GM12864 (cell line): ENCODE data around the gene OOSP3.
"Not testable (repeated sequence)": the region's sequence is repeated elsewhere in the genome, so short reads cannot be mapped to it uniquely, and the experiment has no call there.

Experiments used
- DNase-seq: peaks from one replicate; pipeline ENCODE4 v3.0.0-alpha.2; 2011; ENCODE audit warnings: low read depth
- H3K4me3 ChIP-seq: 2 replicates; pipeline ENCODE4 v1.5.1; 2011; ENCODE audit warnings: mild to moderate bottlenecking, low read depth, low read length, control low read depth
- TF ChIP-seq, protein P1 (sequence below): IDR thresholded peaks from 2 replicates; pipeline ENCODE4 v1.5.1; 2011; ENCODE audit warnings: low read depth, mild to moderate bottlenecking, moderate library complexity, low read length, control low read depth, inconsistent platforms; ENCODE audit errors: missing control alignments

Gene OOSP3

GRCh38 chr11:59846556-59846955 lies 32.0 kb upstream of the OOSP3 start:
- TF ChIP-seq, protein P1, sequence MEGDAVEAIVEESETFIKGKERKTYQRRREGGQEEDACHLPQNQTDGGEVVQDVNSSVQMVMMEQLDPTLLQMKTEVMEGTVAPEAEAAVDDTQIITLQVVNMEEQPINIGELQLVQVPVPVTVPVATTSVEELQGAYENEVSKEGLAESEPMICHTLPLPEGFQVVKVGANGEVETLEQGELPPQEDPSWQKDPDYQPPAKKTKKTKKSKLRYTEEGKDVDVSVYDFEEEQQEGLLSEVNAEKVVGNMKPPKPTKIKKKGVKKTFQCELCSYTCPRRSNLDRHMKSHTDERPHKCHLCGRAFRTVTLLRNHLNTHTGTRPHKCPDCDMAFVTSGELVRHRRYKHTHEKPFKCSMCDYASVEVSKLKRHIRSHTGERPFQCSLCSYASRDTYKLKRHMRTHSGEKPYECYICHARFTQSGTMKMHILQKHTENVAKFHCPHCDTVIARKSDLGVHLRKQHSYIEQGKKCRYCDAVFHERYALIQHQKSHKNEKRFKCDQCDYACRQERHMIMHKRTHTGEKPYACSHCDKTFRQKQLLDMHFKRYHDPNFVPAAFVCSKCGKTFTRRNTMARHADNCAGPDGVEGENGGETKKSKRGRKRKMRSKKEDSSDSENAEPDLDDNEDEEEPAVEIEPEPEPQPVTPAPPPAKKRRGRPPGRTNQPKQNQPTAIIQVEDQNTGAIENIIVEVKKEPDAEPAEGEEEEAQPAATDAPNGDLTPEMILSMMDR, result no peak

DNA sequence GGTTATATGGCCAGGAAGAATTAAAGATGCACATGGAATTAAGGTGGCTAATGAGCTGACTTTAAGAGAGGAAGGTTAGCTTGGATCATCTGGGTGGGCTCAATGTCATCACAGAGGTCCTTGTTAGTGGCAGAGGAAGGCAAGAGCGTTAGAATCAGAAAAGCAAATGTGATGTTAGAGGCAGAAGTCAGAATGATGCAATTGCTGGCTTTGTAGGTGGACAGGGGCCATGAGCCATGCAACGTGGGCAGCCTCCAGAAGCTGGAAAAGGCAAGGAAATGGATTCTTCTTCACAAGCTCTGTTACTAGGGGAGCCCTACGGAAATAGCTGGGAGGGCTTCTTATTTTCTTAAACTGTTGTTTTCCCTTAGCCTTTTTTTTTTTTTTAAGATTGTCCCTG lies 31.0 kb upstream of the OOSP3 start:
- TF ChIP-seq, protein P1, result no peak

More at GRCh38 chr11:59846556-59846955, 32.0 kb upstream of the OOSP3 start:
- H3K4me3 ChIP-seq, result no peak overlapping the region
- no peak for DNase-seq

DNA sequence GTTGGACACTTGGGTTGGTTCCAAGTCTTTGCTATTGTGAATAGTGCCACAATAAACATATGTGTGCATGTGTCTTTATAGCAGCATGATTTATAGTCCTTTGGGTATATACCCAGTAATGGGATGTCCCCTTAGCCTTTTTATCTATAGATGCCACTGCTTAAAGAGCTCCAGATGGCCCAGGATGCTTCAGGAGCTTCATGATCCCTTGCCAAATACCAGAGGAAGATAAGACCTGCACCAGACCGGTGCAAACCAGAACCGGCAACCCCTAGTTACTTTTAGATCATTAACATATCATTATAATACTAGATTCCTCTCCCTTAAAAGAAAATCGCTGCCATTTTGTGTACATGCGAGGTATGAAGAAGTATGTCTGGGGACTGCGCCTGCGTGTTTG lies 30.1 kb upstream of the OOSP3 start:
- DNase-seq, result not testable (repeated sequence)

More for the DNA sequence above, 31.0 kb upstream of the OOSP3 start:
- no peak overlapping the region for H3K4me3 ChIP-seq
- DNase-seq, result no peak

DNA sequence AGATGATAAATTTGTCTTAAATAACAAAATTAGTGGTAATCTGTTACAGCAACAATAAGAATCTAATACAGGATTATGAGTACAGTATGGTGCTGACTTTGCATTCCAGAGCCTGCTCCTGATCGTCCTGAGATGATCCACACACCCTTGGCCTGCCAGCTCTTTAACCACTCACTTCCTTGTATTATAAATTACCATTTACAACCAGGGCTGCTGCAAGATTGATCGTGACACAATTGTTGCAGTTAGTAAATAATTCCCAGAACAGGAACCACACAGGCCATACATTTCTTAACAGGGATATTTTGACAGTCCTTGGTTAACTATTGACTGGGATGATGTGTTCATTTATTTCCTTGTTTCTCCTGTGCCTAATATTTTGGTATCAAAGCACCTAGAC lies 29.5 kb upstream of the OOSP3 start:
- no peak overlapping the region for H3K4me3 ChIP-seq
- TF ChIP-seq, protein P1, result no peak
- DNase-seq, result no peak

More for the DNA sequence above, 30.1 kb upstream of the OOSP3 start:
- H3K4me3 ChIP-seq, result not testable (repeated sequence)

DNA sequence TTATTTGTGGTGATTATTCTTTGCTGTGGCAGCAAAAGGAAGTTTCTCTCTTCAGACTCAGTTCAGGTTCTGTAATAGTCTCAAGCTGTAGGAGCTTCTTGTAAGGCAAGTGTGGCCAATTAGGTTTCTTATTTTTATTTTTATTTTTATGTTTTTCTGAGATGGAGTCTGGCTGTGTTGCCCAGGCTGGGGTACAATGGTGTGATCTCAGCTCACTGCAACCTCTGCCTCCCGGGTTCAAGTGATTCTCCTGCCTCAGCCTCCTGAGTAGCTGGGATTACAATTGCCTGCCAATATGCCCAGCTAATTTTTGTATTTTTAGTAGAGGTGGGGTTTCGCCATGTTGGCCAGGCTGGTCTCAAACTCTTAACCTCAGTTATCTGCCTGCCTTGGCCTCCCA lies 29.0 kb upstream of the OOSP3 start:
- DNase-seq, H3K4me3 ChIP-seq: not testable (repeated sequence)

GRCh38 chr11:59851416-59851815 lies 27.2 kb upstream of the OOSP3 start:
- not testable (repeated sequence) for DNase-seq, H3K4me3 ChIP-seq

GRCh38 chr11:59854871-59855270 lies 23.7 kb upstream of the OOSP3 start:
- H3K4me3 ChIP-seq, result no peak overlapping the region
- no peak for DNase-seq

DNA sequence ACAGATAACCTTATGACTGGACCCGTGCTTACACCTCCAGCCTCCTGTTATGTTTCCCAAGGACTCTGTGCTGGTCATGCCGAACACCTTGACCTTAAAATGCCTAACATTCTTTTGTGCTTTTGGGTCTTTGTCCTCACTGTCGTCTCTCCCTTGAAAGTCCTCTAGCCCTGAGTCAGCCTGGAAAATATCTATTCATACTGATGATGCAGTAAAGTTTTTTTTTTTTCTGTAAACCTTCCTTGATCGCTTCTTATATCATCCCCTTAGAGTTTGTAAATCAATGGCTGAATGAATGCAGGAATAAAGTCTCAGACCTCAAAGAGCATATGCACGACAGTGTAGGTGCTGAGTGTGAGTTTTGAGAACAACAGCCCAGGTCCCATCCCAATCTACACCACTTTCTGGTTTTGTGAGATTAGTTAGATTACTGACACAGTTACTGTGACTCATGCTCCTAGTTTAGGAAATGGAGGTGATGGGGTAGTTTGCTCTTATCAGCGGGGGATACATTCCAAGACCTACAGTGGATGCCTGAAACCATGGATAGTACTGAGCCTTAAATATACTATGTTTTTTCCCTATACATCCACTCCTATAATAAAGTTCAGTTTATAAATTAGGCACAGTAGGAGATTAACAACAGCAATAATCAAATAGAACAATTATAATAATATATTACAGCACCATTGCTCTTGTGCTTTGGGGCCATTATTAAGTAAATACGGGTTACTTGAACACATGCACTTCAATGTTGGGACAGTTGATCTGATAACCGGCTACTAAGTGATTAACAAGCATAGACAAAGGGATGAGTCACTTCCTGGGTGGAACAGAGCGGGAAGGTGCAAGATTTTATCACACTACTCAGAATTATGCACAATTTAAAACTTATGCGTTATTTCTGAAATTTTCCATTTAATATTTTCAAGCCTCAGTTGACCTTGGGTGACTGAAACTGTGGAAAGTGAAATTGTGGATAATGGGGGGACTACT lies 20.8 kb upstream of the OOSP3 start:
- H3K4me3 ChIP-seq, result no peak overlapping the region
- no peak for DNase-seq
- TF ChIP-seq, protein P1, result no peak

More at GRCh38 chr11:59854871-59855270, 23.7 kb upstream of the OOSP3 start:
- TF ChIP-seq, protein P1, result no peak
